Skeletal muscle tissue (tissue), 4 donors: Measurements from ENCODE around the gene TTC12. TPM values are rescaled to one million over a fixed set of nuclear protein-coding genes. Genes with fewer than 3 reads are reported as not detected.

ENCODE experiments used
- H3K27ac ChIP-seq: one replicate; pipeline ENCODE4 v1.7.0; 2013; ENCODE audit warnings: mild to moderate bottlenecking, low read depth, low read length, inconsistent platforms
- H3K27me3 ChIP-seq, 3 donors: one replicate each; pipeline ENCODE4 v1.7.0; 2013; ENCODE audit warnings: low read length in 3 of 3; ENCODE audit not compliant: control insufficient read depth in 3 of 3, insufficient read depth in 3 of 3
- H3K36me3 ChIP-seq, 3 donors: one replicate each; pipeline ENCODE4 v1.7.0; 2013; ENCODE audit warnings: low read length in 3 of 3; ENCODE audit not compliant: control insufficient read depth in 3 of 3, insufficient read depth in 3 of 3
- H3K4me1 ChIP-seq, 3 donors: one replicate each; pipeline ENCODE4 v1.7.0; 2013; ENCODE audit warnings: low read length in 3 of 3, mild to moderate bottlenecking in 3 of 3; ENCODE audit not compliant: control insufficient read depth in 3 of 3, insufficient read depth in 3 of 3
- H3K4me3 ChIP-seq, 3 donors: one replicate each; pipeline ENCODE4 v1.7.0; 2013; ENCODE audit warnings: low read length in 3 of 3
- H3K9ac ChIP-seq, 3 donors: one replicate each; pipeline ENCODE4 v1.7.0; 2013; ENCODE audit warnings: low read length in 3 of 3, mild to moderate bottlenecking in 3 of 3, moderate library complexity in 2 of 3, low read depth in 1 of 3
- H3K9me3 ChIP-seq, 3 donors: one replicate each; pipeline ENCODE4 v1.7.0; 2013; ENCODE audit warnings: low read length in 3 of 3; ENCODE audit not compliant: control insufficient read depth in 3 of 3
- total RNA-seq: library from RNA; depleted of rRNA; stranded (reverse); fragments of >200 nt; gene quantifications from one replicate; pipeline ENCODE4 v1.2.3, GENCODE V29; 2014
- donor health status: Osteomylitis.

The TTC12 gene
- total RNA-seq, 1 donor from 2014 or later: 10.4 TPM

- Histone ChIP-seq H3K4me3 (no peak overlapping the region), H3K4me1 (peaks cover 0 to 4% (median 3%) of the 10 kb centered on the region in 3 donors), H3K36me3 (no peaks in the 10 kb centered on the region), H3K9ac (no peak overlapping the region), H3K27me3 (no peaks in the 10 kb centered on the region), H3K27ac (no peak overlapping the region), H3K9me3 (no peaks in the 10 kb centered on the region)
Measured at GRCh38 chr11:113273720-113274119, 40.7 kb upstream of the TTC12 start.

DNA sequence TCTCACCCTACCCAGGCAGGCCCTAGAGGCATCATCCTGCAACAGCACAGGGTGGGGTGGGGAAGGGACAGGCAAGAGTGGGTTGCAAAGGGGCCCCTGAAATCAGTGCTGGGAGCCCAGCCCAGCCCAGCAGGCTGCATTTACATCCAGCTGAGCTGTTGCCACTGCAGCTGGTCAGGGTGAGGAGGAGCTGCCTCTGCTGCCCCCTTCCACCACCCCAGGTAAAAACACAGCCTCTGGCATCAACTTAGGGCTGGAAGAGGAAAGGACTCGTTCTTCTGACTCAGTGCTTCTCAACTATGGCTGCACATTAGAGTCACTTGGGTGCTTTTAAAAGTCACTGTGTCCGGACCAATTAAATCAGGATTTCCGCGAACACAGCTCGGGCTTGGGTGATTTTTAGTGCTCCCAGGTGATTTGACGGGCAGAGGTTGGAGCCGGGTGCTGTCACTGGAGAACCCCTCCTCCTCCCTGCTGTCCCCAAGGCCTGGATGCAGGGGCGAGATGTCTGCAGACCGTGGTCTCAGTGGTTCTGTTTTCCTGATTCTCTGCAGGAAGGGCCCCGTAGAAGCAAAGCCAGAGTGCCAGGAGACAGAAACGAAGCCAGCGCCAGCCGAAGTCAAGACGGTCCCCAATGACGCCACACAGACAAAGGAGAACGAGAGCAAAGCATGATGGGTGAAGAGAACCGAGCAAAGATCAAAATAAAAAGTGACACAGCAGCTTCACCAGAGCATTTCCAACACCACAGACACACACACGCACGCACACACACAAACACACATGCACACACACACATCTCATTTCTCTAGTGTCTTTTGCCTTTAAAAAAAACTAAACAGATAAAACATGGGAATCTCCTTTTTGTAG is 39.4 kb upstream of the TTC12 start:
- peak overlapping the region in 1 of 3 donors; percentile 8 for H3K9ac ChIP-seq
- H3K9me3 ChIP-seq: no peaks in the 10 kb centered on the region
- peaks cover 0 to 4% (median 3%) of the 10 kb centered on the region in 3 donors for H3K4me1 ChIP-seq
- H3K27ac ChIP-seq: no peak overlapping the region
- H3K4me3 ChIP-seq: no peak overlapping the region
- no peaks in the 10 kb centered on the region for H3K36me3 ChIP-seq
- no peaks in the 10 kb centered on the region for H3K27me3 ChIP-seq

GRCh38 chr11:113275602-113276001 is 38.8 kb upstream of the TTC12 start:
- Histone ChIP-seq H3K9me3 (no peaks in the 10 kb centered on the region), H3K36me3 (no peaks in the 10 kb centered on the region), H3K4me1 (peaks cover 0 to 4% (median 3%) of the 10 kb centered on the region in 3 donors), H3K4me3 (no peak overlapping the region), H3K27me3 (no peaks in the 10 kb centered on the region), H3K9ac (no peak overlapping the region), H3K27ac (no peak overlapping the region)

- H3K9me3 ChIP-seq: no peaks in the 10 kb centered on the region
- no peak overlapping the region for H3K9ac ChIP-seq
- peaks cover 0 to 3% (median 0%) of the 10 kb centered on the region in 3 donors for H3K27me3 ChIP-seq
- no peak overlapping the region for H3K4me3 ChIP-seq
- no peak overlapping the region for H3K27ac ChIP-seq
- peaks cover 0 to 4% (median 3%) of the 10 kb centered on the region in 3 donors for H3K4me1 ChIP-seq
- H3K36me3 ChIP-seq: no peaks in the 10 kb centered on the region
Measured at GRCh38 chr11:113276466-113276865, 37.9 kb upstream of the TTC12 start.

GRCh38 chr11:113277907-113278306 is 36.5 kb upstream of the TTC12 start:
- H3K4me1 ChIP-seq: no peaks in the 10 kb centered on the region
- peaks cover 0 to 7% (median 0%) of the 10 kb centered on the region in 3 donors for H3K27me3 ChIP-seq
- H3K4me3 ChIP-seq: no peak overlapping the region
- no peak overlapping the region for H3K9ac ChIP-seq
- H3K27ac ChIP-seq: no peak overlapping the region
- H3K9me3 ChIP-seq: no peaks in the 10 kb centered on the region
- no peaks in the 10 kb centered on the region for H3K36me3 ChIP-seq

GRCh38 chr11:113278481-113278880 is 35.9 kb upstream of the TTC12 start:
- no peak overlapping the region for H3K9ac ChIP-seq
- H3K36me3 ChIP-seq: no peaks in the 10 kb centered on the region
- no peaks in the 10 kb centered on the region for H3K4me1 ChIP-seq
- peaks cover 0 to 11% (median under 1%) of the 10 kb centered on the region in 3 donors for H3K27me3 ChIP-seq
- no peak overlapping the region for H3K27ac ChIP-seq
- no peak overlapping the region for H3K4me3 ChIP-seq
- no peaks in the 10 kb centered on the region for H3K9me3 ChIP-seq

- H3K27me3 ChIP-seq: peaks cover 0 to 15% (median 5%) of the 10 kb centered on the region in 3 donors
- H3K4me1 ChIP-seq: no peaks in the 10 kb centered on the region
- no peaks in the 10 kb centered on the region for H3K36me3 ChIP-seq
- no peak overlapping the region for H3K4me3 ChIP-seq
- H3K9ac ChIP-seq: no peak overlapping the region
- no peak overlapping the region for H3K27ac ChIP-seq
- no peaks in the 10 kb centered on the region for H3K9me3 ChIP-seq
Measured at GRCh38 chr11:113278925-113279324, 35.5 kb upstream of the TTC12 start.

- Histone ChIP-seq H3K27me3 (peaks cover 0 to 16% (median 6%) of the 10 kb centered on the region in 3 donors), H3K4me1 (no peaks in the 10 kb centered on the region), H3K9me3 (no peaks in the 10 kb centered on the region), H3K36me3 (no peaks in the 10 kb centered on the region), H3K27ac (no peak overlapping the region), H3K4me3 (no peak overlapping the region), H3K9ac (no peak overlapping the region)
Measured at GRCh38 chr11:113279591-113279990, 34.8 kb upstream of the TTC12 start.

DNA sequence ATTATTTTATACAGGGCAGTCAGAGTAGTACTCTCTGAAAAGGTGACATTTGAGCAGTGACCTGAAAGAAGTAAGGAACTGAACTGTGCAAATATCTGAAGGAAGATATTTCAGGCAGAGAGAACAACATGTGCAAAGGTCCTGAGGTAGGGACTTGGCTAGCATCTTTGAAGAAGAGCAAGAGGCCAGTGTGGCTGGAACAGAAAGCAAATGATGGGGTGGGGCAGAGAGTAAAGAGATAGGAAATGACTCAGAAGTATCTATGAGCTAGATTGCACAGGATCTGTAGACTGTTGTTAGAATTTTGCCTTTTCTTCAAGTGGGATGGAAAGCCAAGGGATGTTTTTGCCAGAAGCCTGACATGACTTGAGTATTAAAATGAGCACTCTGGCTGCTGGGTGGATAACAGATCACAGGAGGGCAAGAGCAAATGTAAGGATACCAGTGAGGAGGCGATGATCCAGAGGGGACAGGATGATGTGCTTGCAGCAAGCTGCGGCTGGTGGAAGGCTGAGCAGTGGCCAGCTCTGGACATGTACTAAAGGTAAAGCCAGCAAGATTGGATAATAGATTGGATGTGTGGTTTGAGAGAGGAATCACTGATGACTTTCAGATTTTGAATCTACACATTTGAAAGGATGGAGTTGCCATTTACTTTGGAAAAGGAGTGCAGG is 33.2 kb upstream of the TTC12 start:
- H3K27ac ChIP-seq: no peak overlapping the region
- peaks cover 0 to 19% (median 6%) of the 10 kb centered on the region in 3 donors for H3K27me3 ChIP-seq
- no peaks in the 10 kb centered on the region for H3K4me1 ChIP-seq
- no peak overlapping the region for H3K4me3 ChIP-seq
- no peaks in the 10 kb centered on the region for H3K9me3 ChIP-seq
- no peak overlapping the region for H3K9ac ChIP-seq
- H3K36me3 ChIP-seq: no peaks in the 10 kb centered on the region

DNA sequence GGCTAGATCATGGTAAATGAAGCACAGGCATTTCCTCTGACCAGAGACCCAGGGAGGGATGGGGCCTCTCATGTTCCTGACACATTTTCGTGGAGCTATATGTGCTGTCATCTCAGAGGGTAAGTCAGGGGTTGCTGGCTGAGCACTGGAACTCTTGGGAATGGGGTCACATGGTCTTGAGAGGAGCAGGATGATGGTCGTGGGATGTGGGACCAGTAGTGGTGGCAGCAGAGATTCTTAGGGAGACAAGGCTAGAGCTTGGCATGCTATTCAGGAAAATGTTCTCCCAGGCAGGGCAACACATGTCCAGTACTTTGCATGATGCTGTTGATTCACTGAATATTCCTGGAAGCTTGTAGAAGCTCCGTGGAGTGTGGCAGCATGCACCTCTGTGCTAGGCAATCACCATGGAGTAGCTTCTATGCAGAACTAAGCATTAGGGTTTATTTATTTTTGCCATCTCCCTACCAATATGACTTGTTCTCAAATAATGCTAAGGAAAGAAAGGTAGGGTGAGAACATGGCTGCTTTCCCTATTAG is 31.4 kb upstream of the TTC12 start:
- no peak overlapping the region for H3K9ac ChIP-seq
- no peak overlapping the region for H3K4me3 ChIP-seq
- H3K4me1 ChIP-seq: no peaks in the 10 kb centered on the region
- peaks cover 0 to 27% (median 6%) of the 10 kb centered on the region in 3 donors for H3K27me3 ChIP-seq
- no peaks in the 10 kb centered on the region for H3K36me3 ChIP-seq
- H3K9me3 ChIP-seq: no peaks in the 10 kb centered on the region
- H3K27ac ChIP-seq: no peak overlapping the region
